Tibial nerve (tissue), 3 donors: ENCODE data around the gene ASB8.

Experiments
- POLR2A ChIP-seq, 2 donors: fragments of 450-650 bp; IDR thresholded peaks; one replicate each; pipeline ENCODE4 v1.6.1; 2017; ENCODE audit warnings: antibody characterized with exemption in 2 of 2, mild to moderate bottlenecking in 2 of 2, moderate library complexity in 2 of 2
- TF ChIP-seq, protein P1 (sequence below), 5 experiments: fragments of 200-600 bp in 3 of 5; fragments of 450-650 bp in 2 of 5; sonication (generic) in 3 of 5; IDR thresholded peaks; one replicate each; pipeline ENCODE4 v1.5.1; 2016 to 2019; ENCODE audit warnings: antibody characterized with exemption in 5 of 5, mild to moderate bottlenecking in 3 of 5, moderate library complexity in 2 of 5

DNA sequence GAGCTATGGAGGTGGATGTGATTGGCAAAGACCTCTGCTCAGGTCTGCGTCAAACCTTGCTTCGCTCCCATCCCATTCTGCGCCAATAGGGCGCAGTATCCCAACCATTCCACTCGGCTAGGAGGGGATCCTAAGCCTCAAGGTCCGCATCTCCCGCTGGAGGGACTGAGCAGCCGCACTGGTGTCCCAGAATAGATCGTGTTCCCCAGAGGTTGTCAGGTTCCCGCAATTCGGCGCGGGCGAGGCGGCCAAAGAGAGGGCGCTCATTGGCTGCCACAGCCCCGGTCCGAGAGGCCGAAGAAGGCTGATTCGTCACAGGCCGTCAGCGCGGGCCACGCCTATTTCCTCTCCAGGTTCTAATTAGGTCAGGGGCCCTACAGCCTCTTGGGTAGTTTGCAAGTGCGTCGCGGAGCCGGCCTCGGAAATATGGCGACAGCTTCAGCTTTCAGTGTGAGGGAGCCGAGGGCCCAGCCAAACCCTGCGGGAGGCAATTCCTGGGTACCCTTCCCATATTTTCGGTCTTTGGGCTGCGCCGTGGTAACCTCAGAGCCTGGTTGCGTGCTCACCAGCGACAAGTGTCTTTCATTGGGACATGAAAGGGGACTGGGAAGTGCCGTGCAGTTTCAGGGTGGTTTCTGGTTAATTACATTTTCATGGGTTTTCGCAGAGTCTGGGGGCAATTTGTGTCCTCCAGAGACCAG, 40.8 kb upstream of the ASB8 start:
- peak; percentile 89 to 98 for TF ChIP-seq POLR2A (IDR thresholded peaks at IDR 0.05)
- TF ChIP-seq, protein P1, sequence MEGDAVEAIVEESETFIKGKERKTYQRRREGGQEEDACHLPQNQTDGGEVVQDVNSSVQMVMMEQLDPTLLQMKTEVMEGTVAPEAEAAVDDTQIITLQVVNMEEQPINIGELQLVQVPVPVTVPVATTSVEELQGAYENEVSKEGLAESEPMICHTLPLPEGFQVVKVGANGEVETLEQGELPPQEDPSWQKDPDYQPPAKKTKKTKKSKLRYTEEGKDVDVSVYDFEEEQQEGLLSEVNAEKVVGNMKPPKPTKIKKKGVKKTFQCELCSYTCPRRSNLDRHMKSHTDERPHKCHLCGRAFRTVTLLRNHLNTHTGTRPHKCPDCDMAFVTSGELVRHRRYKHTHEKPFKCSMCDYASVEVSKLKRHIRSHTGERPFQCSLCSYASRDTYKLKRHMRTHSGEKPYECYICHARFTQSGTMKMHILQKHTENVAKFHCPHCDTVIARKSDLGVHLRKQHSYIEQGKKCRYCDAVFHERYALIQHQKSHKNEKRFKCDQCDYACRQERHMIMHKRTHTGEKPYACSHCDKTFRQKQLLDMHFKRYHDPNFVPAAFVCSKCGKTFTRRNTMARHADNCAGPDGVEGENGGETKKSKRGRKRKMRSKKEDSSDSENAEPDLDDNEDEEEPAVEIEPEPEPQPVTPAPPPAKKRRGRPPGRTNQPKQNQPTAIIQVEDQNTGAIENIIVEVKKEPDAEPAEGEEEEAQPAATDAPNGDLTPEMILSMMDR (IDR thresholded peaks at IDR 0.05): peak in 4 of 5 experiments; percentile 5 to 49 (median 20)
